HCT116 (cell line): Measurements from ENCODE around the gene HPS5. TPM values are rescaled to one million over a fixed set of nuclear protein-coding genes. Genes with fewer than 3 reads are reported as not detected.

ENCODE experiments used
- ATAC-seq: fragments of 200-7000 bp; cut with Tn5 transposase; 2 replicates; pipeline ENCODE4 v1.9.1; 2020; ENCODE audit warnings: mild to moderate bottlenecking, moderate library complexity
- BruUV-seq: library from RNA; stranded (reverse); fragments of 400-500 nt; replicated peaks from 2 replicates; lab custom pipeline; 2021; lab: Mats Ljungman, UMichigan
- CTCF ChIA-PET: fragments of 300-600 bp; sonication (Branson Sonifier 250); formaldehyde crosslinking; loops from one replicate; lab custom pipeline; 2021; ENCODE audit warnings: antibody characterized with exemption; lab: Charles Lee
- POLR2A ChIA-PET: fragments of 300-600, 350-600 bp; sonication (Branson Sonifier 250); formaldehyde crosslinking; loops from one replicate; lab custom pipeline; 2021; ENCODE audit warnings: antibody characterized with exemption; lab: Charles Lee
- RAD21 ChIA-PET, 2 experiments: fragments of 300-600 bp; sonication (Branson Sonifier 250); formaldehyde crosslinking; loops; one replicate each; lab custom pipeline; 2023; ENCODE audit warnings: low total read pairs in 2 of 2; ENCODE audit not compliant: uncharacterized antibody in 2 of 2, unreplicated experiment in 2 of 2, low non-redundant PET in 1 of 2; lab: Charles Lee
- DNase-seq: peaks from one replicate; pipeline ENCODE4 v3.0.0-alpha.2; 2010; ENCODE audit warnings: low read depth, low spot score
- H2AFZ ChIP-seq: fragments of 200-600 bp; shearing (Covaris generic), sonication (generic); 2 replicates; pipeline ENCODE4 v1.6.1; 2017; ENCODE audit warnings: low read depth, mixed run types, mixed read lengths, antibody characterized with exemption, low read length; ENCODE audit not compliant: poor library complexity, severe bottlenecking
- H3K27ac ChIP-seq: 2 replicates; pipeline ENCODE4 v1.5.1; 2012; ENCODE audit warnings: low read depth, low read length
- H3K27me3 ChIP-seq: fragments of 200-600 bp; sonication (generic); 2 replicates; pipeline ENCODE4 v1.6.1; 2016; ENCODE audit warnings: mixed run types, low read length, mixed read lengths; ENCODE audit not compliant: insufficient read depth
- H3K36me3 ChIP-seq, 2 experiments: fragments of 200-500 bp in 1 of 2; fragments of 200-600 bp in 1 of 2; sonication (Bioruptor generic) in 1 of 2; sonication (generic) in 1 of 2; 2 replicates each; pipeline versions ENCODE4 v1.5.1 to v1.6.1; 2014 to 2016; ENCODE audit warnings: low read length in 2 of 2, inconsistent platforms in 1 of 2, mixed read lengths in 1 of 2, mixed run types in 1 of 2; ENCODE audit not compliant: insufficient read depth in 2 of 2, control insufficient read depth in 1 of 2
- H3K4me1 ChIP-seq, 2 experiments: fragments of 200-600 bp in 1 of 2; sonication (generic) in 1 of 2; 2 replicates each; pipeline versions ENCODE4 v1.5.1 to v1.6.1; 2012 to 2017; ENCODE audit warnings: low read length in 2 of 2, inconsistent platforms in 1 of 2, mild to moderate bottlenecking in 1 of 2, mixed read lengths in 1 of 2, mixed run types in 1 of 2, moderate library complexity in 1 of 2; ENCODE audit not compliant: insufficient read depth in 2 of 2, control insufficient read depth in 1 of 2
- H3K4me2 ChIP-seq: fragments of 200-600 bp; sonication (generic); 2 replicates; pipeline ENCODE4 v1.6.1; 2017; ENCODE audit warnings: mixed run types, low read length, mixed read lengths
- H3K4me3 ChIP-seq, 2 experiments: fragments of 200-600 bp in 1 of 2; sonication (generic) in 1 of 2; replicated peaks in 1 of 2; 2 replicates each; pipeline ENCODE4 v1.5.1; 2011 to 2016; ENCODE audit warnings: low read length in 2 of 2, control low read depth in 1 of 2, low read depth in 1 of 2, mild to moderate bottlenecking in 1 of 2, mixed read lengths in 1 of 2, mixed run types in 1 of 2
- H3K79me2 ChIP-seq: fragments of 200-600 bp; sonication (generic); 2 replicates; pipeline ENCODE4 v1.6.1; 2017; ENCODE audit warnings: mild to moderate bottlenecking, mixed run types, low read length, moderate library complexity, mixed read lengths; ENCODE audit not compliant: insufficient read depth
- H3K9ac ChIP-seq: fragments of 200-600 bp; sonication (generic); 2 replicates; pipeline ENCODE4 v1.6.1; 2016; ENCODE audit warnings: low read length, mixed read lengths
- H3K9me2 ChIP-seq: fragments of 200-600 bp; sonication (generic), shearing (Covaris generic); 2 replicates; pipeline ENCODE4 v1.6.1; 2017; ENCODE audit warnings: mixed run types, mild to moderate bottlenecking, moderate library complexity; ENCODE audit not compliant: insufficient read depth
- H3K9me3 ChIP-seq, 2 experiments: fragments of 200-500 bp in 1 of 2; fragments of 200-600 bp in 1 of 2; sonication (Bioruptor generic) in 1 of 2; sonication (generic) in 1 of 2; 2 replicates each; pipeline ENCODE4 v1.6.1; 2014 to 2017; ENCODE audit warnings: low read length in 2 of 2, mixed read lengths in 2 of 2, inconsistent platforms in 1 of 2, low read depth in 1 of 2, mild to moderate bottlenecking in 1 of 2, mixed run types in 1 of 2, moderate library complexity in 1 of 2; ENCODE audit not compliant: control insufficient read depth in 1 of 2, insufficient read depth in 1 of 2
- H4K20me1 ChIP-seq: fragments of 200-600 bp; sonication (generic), shearing (Covaris generic); 2 replicates; pipeline ENCODE4 v1.6.1; 2017; ENCODE audit warnings: mixed run types, mild to moderate bottlenecking, moderate library complexity; ENCODE audit not compliant: insufficient read depth
- CBX3 ChIP-seq: IDR thresholded peaks from 2 replicates; pipeline ENCODE4 v1.6.1; 2012; ENCODE audit warnings: low read depth
- CEBPB ChIP-seq: IDR thresholded peaks from 2 replicates; pipeline ENCODE4 v1.6.1; 2012; ENCODE audit warnings: low read depth
- EGR1 ChIP-seq: IDR thresholded peaks from 2 replicates; pipeline ENCODE4 v1.6.1; 2012; ENCODE audit warnings: low read depth
- EZH2 ChIP-seq: fragments of 200-600 bp; sonication (generic); IDR thresholded peaks from 2 replicates; pipeline ENCODE4 v1.6.1; 2017; ENCODE audit warnings: antibody characterized with exemption, mixed run types
- FOSL1 ChIP-seq: IDR thresholded peaks from 2 replicates; pipeline ENCODE4 v1.6.1; 2012; ENCODE audit warnings: low read depth
- POLR2A ChIP-seq: IDR thresholded peaks from 2 replicates; pipeline ENCODE4 v1.7.0; 2011; ENCODE audit warnings: borderline replicate concordance; ENCODE audit not compliant: insufficient read depth, insufficient read length; ENCODE audit errors: extremely low read depth
- POLR2AphosphoS5 ChIP-seq: IDR thresholded peaks from 2 replicates; pipeline ENCODE4 v1.6.1; 2011; ENCODE audit warnings: mild to moderate bottlenecking, low read depth, low read length, moderate library complexity
- REST ChIP-seq: IDR thresholded peaks from 2 replicates; pipeline ENCODE4 v1.6.1; 2012; ENCODE audit warnings: low read depth
- SIN3A ChIP-seq: IDR thresholded peaks from 2 replicates; pipeline ENCODE4 v1.6.1; 2012; ENCODE audit warnings: low read depth
- SP1 ChIP-seq: IDR thresholded peaks from 2 replicates; pipeline ENCODE4 v1.6.1; 2012; ENCODE audit warnings: low read depth
- TCF7L2 ChIP-seq: IDR thresholded peaks from 2 replicates; pipeline ENCODE4 v1.7.0; 2011; ENCODE audit warnings: borderline replicate concordance, inconsistent platforms; ENCODE audit not compliant: insufficient read depth, insufficient read length; ENCODE audit errors: extremely low read depth
- YY1 ChIP-seq: IDR thresholded peaks from 2 replicates; pipeline ENCODE4 v1.6.1; 2011; ENCODE audit warnings: low read length, low read depth, moderate library complexity, mild to moderate bottlenecking; ENCODE audit not compliant: insufficient replicate concordance; ENCODE audit errors: extremely low read depth
- ZNF274 ChIP-seq: fragments of 200-500 bp; sonication (Bioruptor generic); IDR thresholded peaks from 2 replicates; pipeline ENCODE4 v1.6.1; 2014; ENCODE audit warnings: mild to moderate bottlenecking, low read depth, low read length, inconsistent platforms
- intact Hi-C: fragments of 100-400 bp; cut with micrococcal nuclease; formaldehyde crosslinking; loops from 2 replicates; pipeline ENCODE4 v1.10.0; 2022
- total RNA-seq: library from RNA; stranded (reverse); gene quantifications from one replicate; pipeline ENCODE4 v1.2.1, GENCODE V29; 2021; ENCODE audit not compliant: unreplicated experiment
- TF ChIP-seq, protein P1 (sequence below): IDR thresholded peaks from 2 replicates; pipeline ENCODE4 v1.6.1; 2011; ENCODE audit warnings: mild to moderate bottlenecking, low read length, moderate library complexity; ENCODE audit not compliant: insufficient replicate concordance; ENCODE audit errors: extremely low read depth

The HPS5 gene
- total RNA-seq, 1 experiment from 2014 or later = 19.6 TPM

DNA sequence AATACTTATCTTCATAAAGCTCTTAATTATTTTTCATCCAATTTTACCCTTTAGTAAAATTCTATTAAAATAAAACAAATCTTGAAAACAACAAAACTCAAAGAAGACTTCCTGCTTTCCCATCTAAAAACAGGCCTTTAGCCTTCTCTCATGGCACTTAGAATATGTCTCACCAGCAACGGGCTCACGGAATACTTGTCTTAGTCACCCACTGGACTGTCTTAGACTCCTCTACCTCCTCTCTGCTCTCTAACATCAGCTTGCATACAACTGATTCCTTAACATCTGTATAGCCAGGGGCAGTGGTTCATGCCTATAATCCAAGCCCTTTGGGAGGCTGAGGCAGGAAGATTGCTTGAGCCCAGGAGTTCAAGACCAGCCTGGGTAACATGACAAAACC is 13.7 kb downstream of the HPS5 start:
- Histone ChIP-seq H3K36me3 (peaks cover 35 to 46% of the 10 kb centered on the region in 2 experiments), H4K20me1 (no peaks in the 10 kb centered on the region), H3K27ac (no peak overlapping the region), H3K9ac (no peak overlapping the region), H3K9me2 (no peaks in the 10 kb centered on the region), H3K79me2 (peaks cover 15% of the 10 kb centered on the region), H3K9me3 (no peaks in the 10 kb centered on the region), H3K4me1 (no peaks in the 10 kb centered on the region)
- DNase-seq = no peak
- intact Hi-C loops = loop anchor here (10.0 kb wide), 1 partner anchor 193 kb away; no protein-coding TSS in a partner anchor
- BruUV-seq = no TSS peak
- POLR2A ChIA-PET = no interaction called here
- CTCF ChIA-PET = no interaction called here
- TF ChIP-seq POLR2AphosphoS5 = no peak
- TF ChIP-seq SIN3A = no peak
- TF ChIP-seq EGR1 = no peak
- TF ChIP-seq POLR2A = no peak
- TF ChIP-seq CBX3 = no peak
- TF ChIP-seq ZNF274 = no peak
- no peak for TF ChIP-seq CEBPB
- no peak for TF ChIP-seq EZH2
- no peak for TF ChIP-seq FOSL1
- no peak for TF ChIP-seq SP1
- no peak for TF ChIP-seq YY1
- TF ChIP-seq REST = no peak
- TF ChIP-seq, protein P1, sequence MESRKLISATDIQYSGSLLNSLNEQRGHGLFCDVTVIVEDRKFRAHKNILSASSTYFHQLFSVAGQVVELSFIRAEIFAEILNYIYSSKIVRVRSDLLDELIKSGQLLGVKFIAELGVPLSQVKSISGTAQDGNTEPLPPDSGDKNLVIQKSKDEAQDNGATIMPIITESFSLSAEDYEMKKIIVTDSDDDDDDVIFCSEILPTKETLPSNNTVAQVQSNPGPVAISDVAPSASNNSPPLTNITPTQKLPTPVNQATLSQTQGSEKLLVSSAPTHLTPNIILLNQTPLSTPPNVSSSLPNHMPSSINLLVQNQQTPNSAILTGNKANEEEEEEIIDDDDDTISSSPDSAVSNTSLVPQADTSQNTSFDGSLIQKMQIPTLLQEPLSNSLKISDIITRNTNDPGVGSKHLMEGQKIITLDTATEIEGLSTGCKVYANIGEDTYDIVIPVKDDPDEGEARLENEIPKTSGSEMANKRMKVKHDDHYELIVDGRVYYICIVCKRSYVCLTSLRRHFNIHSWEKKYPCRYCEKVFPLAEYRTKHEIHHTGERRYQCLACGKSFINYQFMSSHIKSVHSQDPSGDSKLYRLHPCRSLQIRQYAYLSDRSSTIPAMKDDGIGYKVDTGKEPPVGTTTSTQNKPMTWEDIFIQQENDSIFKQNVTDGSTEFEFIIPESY = no peak
- TF ChIP-seq TCF7L2 = no peak
- TF ChIP-seq, all 23 proteins: peak for 0
- Histone ChIP-seq H3K4me2 (no peak overlapping the region), H2AFZ (no peak overlapping the region), H3K27me3 (no peaks in the 10 kb centered on the region), H3K4me3 (no peak overlapping the region)
- ATAC-seq = no peak
- RAD21 ChIA-PET = no interaction called here
